Endodermal cell (in vitro differentiated cells): Measurements from ENCODE around the gene FAIM. TPM values are rescaled to one million over a fixed set of nuclear protein-coding genes. Genes with fewer than 3 reads are reported as not detected.

ENCODE experiments used
- DNase-seq: peaks from one replicate; pipeline ENCODE4 v3.0.0-alpha.2; 2017
- H3K27ac ChIP-seq: 2 replicates; pipeline ENCODE4 v1.5.1; 2013; ENCODE audit warnings: mild to moderate bottlenecking, low read depth, low read length, moderate library complexity
- H3K27me3 ChIP-seq: 2 replicates; pipeline ENCODE4 v1.6.1; 2013; ENCODE audit warnings: mild to moderate bottlenecking, low read length, moderate library complexity; ENCODE audit not compliant: insufficient read depth, control insufficient read depth, poor library complexity, severe bottlenecking
- H3K36me3 ChIP-seq: 2 replicates; pipeline ENCODE4 v1.7.0; 2013; ENCODE audit warnings: mild to moderate bottlenecking, low read length, moderate library complexity; ENCODE audit not compliant: control insufficient read depth, insufficient read depth
- H3K4me1 ChIP-seq: one replicate; pipeline ENCODE4 v1.7.0; 2013; ENCODE audit warnings: low read length; ENCODE audit not compliant: control insufficient read depth, insufficient read depth
- H3K4me3 ChIP-seq: 2 replicates; pipeline ENCODE4 v1.5.1; 2013; ENCODE audit warnings: mild to moderate bottlenecking, low read length, moderate library complexity
- H3K9ac ChIP-seq: 2 replicates; pipeline ENCODE4 v1.6.1; 2013; ENCODE audit warnings: mild to moderate bottlenecking, low read length, moderate library complexity; ENCODE audit not compliant: poor library complexity, severe bottlenecking; ENCODE audit errors: extremely low read depth
- H3K9me3 ChIP-seq: 2 replicates; pipeline ENCODE4 v1.6.1; 2013; ENCODE audit warnings: mild to moderate bottlenecking, low read length, moderate library complexity; ENCODE audit not compliant: control insufficient read depth
- H3K27ac Mint-ChIP-seq: 2 replicates; pipeline ENCODE4 v1.8.0; 2020; ENCODE audit warnings: mixed read lengths
- H3K27me3 Mint-ChIP-seq: 2 replicates; pipeline ENCODE4 v1.8.0; 2021; ENCODE audit warnings: mild to moderate bottlenecking, mixed read lengths; ENCODE audit not compliant: insufficient read depth
- H3K36me3 Mint-ChIP-seq: 2 replicates; pipeline ENCODE4 v1.8.0; 2020; ENCODE audit warnings: low read depth, mixed read lengths
- H3K4me1 Mint-ChIP-seq: 2 replicates; pipeline ENCODE4 v1.8.0; 2020; ENCODE audit warnings: mixed read lengths
- H3K4me3 Mint-ChIP-seq: 2 replicates; pipeline ENCODE4 v1.8.0; 2020; ENCODE audit warnings: mild to moderate bottlenecking, moderate library complexity, mixed read lengths
- H3K9me3 Mint-ChIP-seq: 2 replicates; pipeline ENCODE4 v1.8.0; 2020; ENCODE audit warnings: mild to moderate bottlenecking, mixed read lengths
- CTCF ChIP-seq: fragments of 200-600 bp; sonication (generic); conservative IDR thresholded peaks from 2 replicates; pipeline ENCODE4 v1.5.0; 2021; ENCODE audit warnings: antibody characterized with exemption, mild to moderate bottlenecking
- WGBS, 2 experiments: methylation state at CpG; one replicate each; pipeline versions ENCODE4 v1.1.5 to v1.1.7; 2013; ENCODE audit warnings: missing lambda C conversion rate in 2 of 2, mixed read lengths in 1 of 2; ENCODE audit not compliant: insufficient coverage in 1 of 2, insufficient read length in 1 of 2; 5-methylcytosine and 5-hydroxymethylcytosine counted together
- total RNA-seq, 2 donors: library from RNA; stranded (reverse); fragmentation: NEBNext Ultra II Directional in 1 of 2; extraction: Animal tissue kit (Norgen Biotek cat#: 25700) in 1 of 2; gene quantifications; 2 replicates in 1 of 2; 3 replicates in 1 of 2; pipeline ENCODE4 v1.2.1, GENCODE V29; 2021

FAIM gene
- total RNA-seq, 2 donors from 2014 or later = 12.2 to 17.8 TPM

GRCh38 chr3:138573138-138573537 lies 35.4 kb upstream of the FAIM start:
- peaks cover 81% of the 10 kb centered on the region for H3K36me3 Mint-ChIP-seq
- no peaks in the 10 kb centered on the region for H3K4me1 ChIP-seq
- H3K36me3 ChIP-seq = peaks cover 52% of the 10 kb centered on the region
- no peak overlapping the region for H3K4me3 Mint-ChIP-seq
- TF ChIP-seq CTCF = no peak
- H3K27ac ChIP-seq = no peak overlapping the region
- H3K9me3 ChIP-seq = peaks cover 37% of the 10 kb centered on the region
- no peak overlapping the region for H3K4me3 ChIP-seq
- no peaks in the 10 kb centered on the region for H3K27me3 Mint-ChIP-seq
- DNase-seq = no peak
- peaks cover 44% of the 10 kb centered on the region for H3K9me3 Mint-ChIP-seq
- no peak overlapping the region for H3K9ac ChIP-seq
- H3K27ac Mint-ChIP-seq = no peak overlapping the region
- 95% methylated on average over 1 of the region's 1 CpG; no CpG with 5 or more reads in 1 of the 2 experiments for WGBS, 2 experiments
- H3K4me1 Mint-ChIP-seq = no peaks in the 10 kb centered on the region
- H3K27me3 ChIP-seq = no peaks in the 10 kb centered on the region

- H3K4me3 ChIP-seq = no peak overlapping the region
- H3K9ac ChIP-seq = no peak overlapping the region
- no peaks in the 10 kb centered on the region for H3K27me3 ChIP-seq
- TF ChIP-seq CTCF = no peak
- H3K36me3 ChIP-seq = peaks cover 29% of the 10 kb centered on the region
- Mint-ChIP-seq H3K9me3 (peaks cover 38% of the 10 kb centered on the region), H3K4me3 (no peak overlapping the region), H3K27me3 (no peaks in the 10 kb centered on the region), H3K36me3 (peaks cover 65% of the 10 kb centered on the region), H3K27ac (no peak overlapping the region), H3K4me1 (peaks cover 21% of the 10 kb centered on the region)
- 92 to 96% methylated on average over 4 of the region's 4 CpGs for WGBS, 2 experiments
- H3K27ac ChIP-seq = no peak overlapping the region
- peaks cover 34% of the 10 kb centered on the region for H3K9me3 ChIP-seq
- no peak for DNase-seq
- H3K4me1 ChIP-seq = peaks cover 10% of the 10 kb centered on the region
These were observed 30.4 kb upstream of the FAIM start for GRCh38 chr3:138578141-138578540.

GRCh38 chr3:138578961-138579574 lies 29.5 kb upstream of the FAIM start:
- TF ChIP-seq CTCF = no peak
- 60 to 87% methylated on average over 1 to 6 of the region's 6 CpGs for WGBS, 2 experiments
- Mint-ChIP-seq H3K9me3 (peaks cover 29% of the 10 kb centered on the region), H3K27me3 (no peaks in the 10 kb centered on the region), H3K4me1 (peaks cover 21% of the 10 kb centered on the region), H3K27ac (peak overlapping the region; percentile 83), H3K36me3 (peaks cover 65% of the 10 kb centered on the region), H3K4me3 (peak overlapping the region; percentile 25)
- no peak overlapping the region for H3K9ac ChIP-seq
- H3K4me3 ChIP-seq = peak overlapping the region; percentile 19
- H3K36me3 ChIP-seq = peaks cover 28% of the 10 kb centered on the region
- peaks cover 10% of the 10 kb centered on the region for H3K4me1 ChIP-seq
- H3K9me3 ChIP-seq = peaks cover 34% of the 10 kb centered on the region
- H3K27me3 ChIP-seq = no peaks in the 10 kb centered on the region
- no peak overlapping the region for H3K27ac ChIP-seq
- peak; percentile 66 for DNase-seq
